Measurements from ENCODE around the gene TMEM108.

Gene TMEM108

GRCh38 chr3:133055339-133055738 is 17.1 kb downstream of the TMEM108 start:
- DNase-seq: no peak

DNA sequence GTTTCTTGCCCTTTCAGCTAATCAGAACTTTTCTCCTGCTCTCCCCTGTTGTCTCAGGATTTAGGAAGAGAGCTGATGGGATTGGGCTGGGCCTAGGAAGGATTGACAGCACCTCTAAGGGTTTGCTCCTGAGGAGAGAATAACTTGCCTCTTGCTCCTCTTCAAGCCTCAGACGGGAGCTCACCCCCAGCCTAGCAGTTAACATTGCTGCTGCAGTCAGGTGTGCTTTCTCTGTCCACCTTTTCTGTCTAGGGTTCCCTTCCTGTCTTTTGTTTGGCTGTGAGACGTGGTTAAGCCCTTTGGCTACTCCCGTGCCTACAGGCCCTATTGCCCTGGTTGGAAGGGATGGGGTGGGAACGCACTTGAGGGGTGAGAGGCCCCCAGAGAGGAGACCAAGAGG is 20.1 kb downstream of the TMEM108 start:
- no peak for DNase-seq

DNA sequence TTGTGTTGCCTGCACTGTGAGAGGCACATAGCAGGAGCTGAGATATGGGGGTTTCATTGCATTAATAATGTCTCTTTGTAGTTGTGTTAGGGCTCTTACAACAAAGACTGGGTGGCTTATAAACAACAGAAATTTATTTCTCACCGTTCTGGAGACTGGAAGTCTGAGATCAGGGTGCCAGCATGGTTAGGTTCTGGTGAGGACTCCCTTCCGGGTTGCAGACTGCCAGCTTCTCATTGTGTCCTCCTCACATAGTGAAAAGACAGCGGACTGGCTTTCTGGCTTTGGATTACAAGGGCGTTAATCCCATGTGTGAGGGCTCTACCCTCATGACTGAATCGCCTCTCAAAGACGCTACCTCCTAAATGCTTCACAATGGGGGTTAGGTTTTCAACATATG is 20.6 kb downstream of the TMEM108 start:
- DNase-seq: no peak

GRCh38 chr3:133065193-133065961 is 27.2 kb downstream of the TMEM108 start:
- DNase-seq: no peak

DNA sequence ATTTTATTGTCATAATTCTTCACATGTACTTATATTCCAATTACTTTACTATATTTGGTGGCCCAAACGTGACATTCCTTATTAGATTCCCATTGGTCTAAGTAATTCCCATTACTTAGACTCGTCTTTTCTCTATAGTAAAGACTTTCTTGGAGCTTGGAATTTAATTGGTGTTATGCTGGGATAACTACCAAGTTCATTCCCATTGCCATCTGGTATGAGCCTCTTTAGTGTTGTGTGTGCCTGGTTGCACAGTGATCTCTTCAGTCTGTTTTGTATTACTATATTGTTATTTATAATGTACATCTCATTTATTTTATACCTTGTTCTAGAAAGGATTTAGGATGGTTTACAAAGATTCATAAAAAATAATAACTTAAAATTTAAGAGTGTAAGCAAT is 27.8 kb downstream of the TMEM108 start:
- DNase-seq: no peak

DNA sequence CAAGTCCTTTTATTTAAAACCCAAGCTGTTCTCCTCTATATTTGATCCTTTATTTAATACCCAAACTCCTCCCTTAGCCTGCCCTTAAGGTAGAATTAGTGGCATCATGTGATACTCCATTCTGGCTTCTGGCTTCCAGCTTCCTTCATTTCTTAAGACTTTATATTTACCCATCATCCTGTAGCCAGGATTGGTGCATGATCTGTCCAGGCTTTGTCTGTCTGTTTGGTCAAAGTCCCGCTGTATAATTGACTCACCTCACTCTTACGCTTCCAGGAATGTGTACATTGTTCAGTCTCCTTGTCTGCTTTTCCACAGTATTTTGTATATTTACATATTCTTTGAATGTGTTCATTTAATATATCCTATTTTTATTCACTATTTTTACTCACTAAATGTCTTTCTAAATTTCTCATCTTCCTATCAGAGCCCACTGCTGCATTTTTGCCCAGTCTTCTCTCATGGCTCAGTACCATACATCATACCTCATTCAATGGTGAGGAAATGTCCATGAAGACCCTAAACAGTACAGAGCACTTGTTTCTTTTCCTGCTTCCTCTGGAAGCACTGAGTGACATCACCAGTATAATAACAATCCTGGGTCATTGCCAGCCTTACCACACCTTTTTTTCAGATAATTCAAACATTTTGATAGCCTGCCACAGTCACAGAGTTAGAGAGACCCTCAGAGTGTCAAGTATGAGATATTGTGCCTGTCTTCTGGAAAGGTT is 31.5 kb downstream of the TMEM108 start:
- no peak for DNase-seq

GRCh38 chr3:133074977-133075376 is 36.8 kb downstream of the TMEM108 start:
- no peak for DNase-seq

- no peak for DNase-seq
These were observed 39.5 kb downstream of the TMEM108 start for GRCh38 chr3:133077688-133078087.

DNA sequence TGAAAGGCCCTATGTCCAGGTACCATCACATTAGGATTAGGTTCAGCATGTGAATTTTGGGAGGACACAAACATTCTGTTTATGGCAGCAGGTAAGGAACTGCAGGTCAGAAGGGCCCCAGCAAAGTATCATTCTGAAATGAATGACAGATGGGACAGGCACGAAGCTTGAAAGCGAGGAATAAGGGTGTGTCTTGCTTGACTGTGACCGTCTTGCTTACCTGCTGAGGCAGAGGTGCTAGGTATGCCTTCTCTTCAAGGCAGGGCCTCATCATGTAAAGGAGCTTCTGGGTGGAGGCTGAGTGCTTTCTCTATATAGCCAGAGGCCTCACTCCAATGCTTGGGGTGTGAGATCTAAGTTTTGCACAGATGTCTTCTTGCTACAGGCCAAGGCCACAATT is 41.4 kb downstream of the TMEM108 start:
- DNase-seq: no peak

- DNase-seq: no peak
These were observed 42.8 kb downstream of the TMEM108 start for GRCh38 chr3:133081016-133081415.

GRCh38 chr3:133083395-133083794 is 45.2 kb downstream of the TMEM108 start:
- DNase-seq: no peak

DNA sequence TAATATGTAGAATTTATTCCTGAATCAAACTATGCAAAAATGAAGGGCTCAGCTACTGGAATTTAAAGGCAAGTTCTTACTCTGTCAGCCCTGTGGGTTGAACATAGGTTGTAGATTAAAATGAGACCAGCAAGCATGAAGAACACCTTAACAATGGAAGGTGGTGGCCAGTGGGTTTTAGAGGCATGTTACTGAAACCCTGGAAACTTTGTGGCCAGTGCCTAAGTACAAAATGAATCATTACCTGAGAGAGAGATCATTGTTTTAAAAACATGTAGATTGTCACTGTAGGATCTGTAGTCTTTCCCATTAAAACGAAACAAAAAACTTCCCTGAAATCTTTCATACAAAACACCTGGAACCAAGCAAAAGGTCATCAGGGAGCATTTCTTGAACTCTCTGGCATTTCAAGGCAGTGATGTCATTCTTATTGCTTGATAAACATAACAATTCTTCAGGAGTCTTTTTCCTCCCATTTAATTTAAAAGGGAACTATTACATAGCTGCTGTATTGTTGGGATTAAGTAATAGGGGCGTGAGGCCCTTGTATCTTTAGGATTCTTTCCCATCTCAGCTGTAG is 51.8 kb downstream of the TMEM108 start:
- DNase-seq: no peak

DNA sequence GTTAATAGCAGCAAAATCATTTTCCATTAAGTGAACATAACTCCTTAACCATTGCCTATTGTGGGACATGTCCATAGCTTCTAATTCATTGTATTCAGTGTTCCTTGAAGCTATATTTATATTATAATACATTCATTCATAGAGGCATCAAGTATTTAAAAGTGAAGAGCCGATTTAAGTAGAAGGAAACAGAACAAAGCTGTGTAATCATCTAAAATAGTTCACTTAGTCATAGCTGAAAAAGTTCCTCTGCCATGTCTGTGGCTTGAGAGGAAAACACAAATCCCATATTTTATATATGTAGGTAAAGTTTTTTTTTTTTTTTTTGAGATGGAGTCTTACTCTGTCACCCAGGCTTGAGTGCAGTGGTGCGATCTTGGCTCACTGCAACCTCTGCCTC is 54.5 kb downstream of the TMEM108 start:
- DNase-seq: no peak

GRCh38 chr3:133093366-133093765 is 55.2 kb downstream of the TMEM108 start:
- no peak for DNase-seq

DNA sequence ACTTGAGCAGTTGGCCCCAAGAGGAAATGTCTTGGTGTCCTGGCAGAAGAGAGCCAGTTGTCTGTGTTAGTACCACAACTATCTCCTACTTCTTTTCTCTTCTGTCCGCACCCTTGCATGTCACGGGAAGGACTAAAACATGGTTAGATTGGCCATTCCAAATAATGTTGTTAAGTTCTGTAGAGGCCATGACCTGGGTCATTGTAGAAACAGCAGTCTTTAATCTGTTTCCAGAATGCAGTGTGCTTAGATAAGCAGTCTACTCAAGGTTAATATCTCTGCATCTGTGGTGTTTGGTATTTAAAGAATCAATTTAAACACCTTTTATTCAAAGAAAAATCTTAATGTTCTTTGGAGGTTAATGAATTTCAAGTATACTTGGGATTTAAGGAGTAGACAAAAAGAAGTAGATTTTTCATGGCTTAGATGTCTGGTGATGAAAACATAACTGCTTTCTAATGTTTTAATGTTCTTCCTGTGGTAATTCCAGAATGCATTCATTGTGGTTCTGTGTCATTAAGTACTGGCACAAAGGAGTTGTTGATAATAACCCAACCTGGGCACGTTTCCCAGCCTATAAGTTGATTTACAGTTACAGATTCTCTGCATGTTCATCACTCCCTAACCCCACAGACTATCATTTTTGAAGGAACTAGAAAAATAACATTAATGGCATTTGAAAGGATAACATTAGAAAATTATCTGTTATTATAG is 58.9 kb downstream of the TMEM108 start:
- peak; percentile 70 for DNase-seq

- no peak for DNase-seq
These were observed 65.5 kb downstream of the TMEM108 start for GRCh38 chr3:133103706-133104105.

DNA sequence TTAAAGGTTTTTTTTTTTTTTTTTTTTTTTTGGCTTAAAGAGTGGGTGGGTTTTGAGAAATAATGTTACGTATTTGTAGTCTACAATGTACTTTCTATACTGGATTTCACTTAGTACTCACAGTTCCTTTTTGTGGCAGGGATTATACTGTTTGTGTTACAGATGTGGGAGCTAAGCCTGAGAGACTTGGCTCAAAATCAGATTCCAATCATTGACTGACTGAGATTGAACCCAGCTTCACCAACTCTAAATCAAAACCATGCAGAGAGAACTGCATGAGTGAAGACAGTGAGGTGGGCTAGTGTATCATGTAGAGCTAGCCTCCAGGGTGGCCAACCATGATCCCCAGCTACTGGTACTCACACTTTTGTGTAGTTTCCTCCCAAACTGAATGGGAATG is 68.0 kb downstream of the TMEM108 start:
- no peak for DNase-seq

GRCh38 chr3:133112666-133113065 is 74.5 kb downstream of the TMEM108 start:
- DNase-seq: peak; percentile 29

DNA sequence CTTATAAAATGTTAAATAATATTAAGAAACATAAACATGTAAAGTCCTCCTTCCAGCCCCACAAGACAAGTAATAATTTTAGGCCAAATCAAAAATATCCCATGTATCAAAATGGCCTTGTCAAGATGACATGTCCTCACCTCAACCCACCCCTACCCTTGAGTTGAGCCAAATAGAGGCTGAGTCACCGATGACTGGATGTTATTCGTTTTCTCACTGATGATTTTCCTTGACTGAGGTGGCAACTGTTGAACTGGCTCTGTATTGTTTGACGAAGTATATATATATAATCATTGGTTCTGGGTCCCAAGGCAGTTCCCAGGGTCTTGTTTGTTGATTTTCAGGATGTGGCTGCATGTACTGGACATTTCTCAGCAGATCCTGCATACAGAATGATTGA is 75.3 kb downstream of the TMEM108 start:
- DNase-seq: no peak

- no peak for DNase-seq
These were observed 75.9 kb downstream of the TMEM108 start for GRCh38 chr3:133113927-133114597.

- DNase-seq: no peak
These were observed 77.0 kb downstream of the TMEM108 start for GRCh38 chr3:133115176-133115575.

GRCh38 chr3:133117342-133117741 is 79.2 kb downstream of the TMEM108 start:
- no peak for DNase-seq

GRCh38 chr3:133119176-133119575 is 81.0 kb downstream of the TMEM108 start:
- DNase-seq: no peak
